AG04450 (cell line): ENCODE measurements around the gene WNT7B. TPM values are rescaled to one million over a fixed set of nuclear protein-coding genes. Genes with fewer than 3 reads are reported as not detected.

Experiments
- CTCF ChIA-PET: fragments of 300-600, 350-600 bp; formaldehyde crosslinking; extraction: SDS; loops from one replicate; lab custom pipeline; 2022; ENCODE audit warnings: antibody characterized with exemption, inconsistent platforms; lab: Charles Lee
- POLR2A ChIA-PET: fragments of 350-600 bp; formaldehyde crosslinking; extraction: SDS; loops from one replicate; lab custom pipeline; 2021; ENCODE audit warnings: antibody characterized with exemption, inconsistent platforms; lab: Yijun Ruan, JAX
- DNase-seq: peaks from one replicate; pipeline ENCODE4 v3.0.0-alpha.2; 2011; ENCODE audit warnings: low read depth, low spot score
- H3K27ac ChIP-seq: one replicate; pipeline ENCODE4 v1.5.1; 2012; ENCODE audit warnings: low read depth, low read length, control low read depth
- H3K27me3 ChIP-seq: one replicate; pipeline ENCODE4 v1.6.0; 2012; ENCODE audit warnings: low read length; ENCODE audit not compliant: control insufficient read depth, insufficient read depth
- H3K4me3 ChIP-seq: 2 replicates; pipeline ENCODE4 v1.5.1; 2011; ENCODE audit warnings: mild to moderate bottlenecking, low read depth, low read length, control low read depth
- H3K9me3 ChIP-seq: 2 replicates; pipeline ENCODE4 v1.5.1; 2012; ENCODE audit warnings: low read length; ENCODE audit not compliant: control insufficient read depth, insufficient read depth
- CTCF ChIP-seq: IDR thresholded peaks from 2 replicates; pipeline ENCODE4 v1.5.1; 2011; ENCODE audit warnings: low read depth, low read length, control low read depth, inconsistent platforms
- polyA plus RNA-seq: library from polyadenylated mRNA; depleted of rRNA; stranded (reverse); fragments of >200 nt; gene quantifications from 2 replicates; pipeline ENCODE4 v1.2.3, GENCODE V29; 2011

The WNT7B gene
- polyA plus RNA-seq, 1 experiment, result 0.56 TPM

GRCh38 chr22:46002757-46003270 lies 25.9 kb upstream of the WNT7B start:
- ChIA-PET CTCF (interaction anchor here (0.9 kb wide), 1 partner anchor 114 kb away, joined by 5 read pairs; no protein-coding TSS in a partner anchor), POLR2A (no interaction called here)
- Histone ChIP-seq H3K27me3 (no peaks in the 10 kb centered on the region), H3K9me3 (no peaks in the 10 kb centered on the region; the same call in 1 of the 2 replicates), H3K27ac (no peak overlapping the region), H3K4me3 (no peak overlapping the region)
- no peak for TF ChIP-seq CTCF
- no peak for DNase-seq

- Histone ChIP-seq H3K27me3 (no peaks in the 10 kb centered on the region), H3K9me3 (no peaks in the 10 kb centered on the region; the same call in 1 of the 2 replicates), H3K27ac (no peak overlapping the region), H3K4me3 (no peak overlapping the region)
- ChIA-PET POLR2A (interaction anchor here (0.7 kb wide), 1 partner anchor 119 kb away, joined by 3 read pairs; no protein-coding TSS in a partner anchor), CTCF (interaction anchor here (0.8 to 1.2 kb wide), 2 partner anchors 11 to 115 kb away, joined by 3 to 4 read pairs; no protein-coding TSS in a partner anchor)
- no peak for TF ChIP-seq CTCF
- DNase-seq, result no peak
Observed at GRCh38 chr22:46001426-46002106, 24.6 kb upstream of the WNT7B start.

GRCh38 chr22:46001046-46001425 lies 24.1 kb upstream of the WNT7B start:
- POLR2A ChIA-PET, result interaction anchor here (0.5 to 0.7 kb wide), 2 partner anchors 92 to 119 kb away, joined by 3 read pairs; no protein-coding TSS in a partner anchor
- Histone ChIP-seq H3K9me3 (no peaks in the 10 kb centered on the region; the same call in 1 of the 2 replicates), H3K4me3 (no peak overlapping the region), H3K27ac (no peak overlapping the region), H3K27me3 (no peaks in the 10 kb centered on the region)
- CTCF ChIA-PET, result interaction anchor here (1.2 kb wide), 1 partner anchor 12 kb away, joined by 3 read pairs; no protein-coding TSS in a partner anchor
- DNase-seq, result no peak
- no peak for TF ChIP-seq CTCF

- ChIA-PET POLR2A (interaction anchor here (0.5 kb wide), 1 partner anchor 93 kb away, joined by 3 read pairs; no protein-coding TSS in a partner anchor), CTCF (interaction anchor here (1.0 to 1.8 kb wide), 2 partner anchors 12 to 116 kb away, joined by 4 to 6 read pairs; no protein-coding TSS in a partner anchor)
- Histone ChIP-seq H3K27me3 (no peaks in the 10 kb centered on the region), H3K4me3 (no peak overlapping the region), H3K9me3 (no peaks in the 10 kb centered on the region; the same call in 1 of the 2 replicates), H3K27ac (no peak overlapping the region)
- no peak for TF ChIP-seq CTCF
- no peak for DNase-seq
Observed at GRCh38 chr22:46000081-46001027, 23.4 kb upstream of the WNT7B start.
